Osteocyte (in vitro differentiated cells): Measurements from ENCODE around the gene UBA5. TPM values are rescaled to one million over a fixed set of nuclear protein-coding genes. Genes with fewer than 3 reads are reported as not detected.

ENCODE experiments used
- DNase-seq: peaks from one replicate; pipeline ENCODE4 v3.0.0; 2021; ENCODE audit warnings: mixed read lengths; ENCODE audit not compliant: unreplicated experiment; ENCODE audit errors: extremely low spot score
- H3K27ac Mint-ChIP-seq: one replicate; pipeline ENCODE4 v1.8.0; 2021; ENCODE audit warnings: mild to moderate bottlenecking, mixed read lengths; ENCODE audit not compliant: unreplicated experiment
- H3K27me3 Mint-ChIP-seq: one replicate; pipeline ENCODE4 v1.8.0; 2021; ENCODE audit warnings: mixed read lengths; ENCODE audit not compliant: unreplicated experiment
- H3K36me3 Mint-ChIP-seq: one replicate; pipeline ENCODE4 v1.8.0; 2021; ENCODE audit warnings: mixed read lengths; ENCODE audit not compliant: unreplicated experiment
- H3K4me1 Mint-ChIP-seq: one replicate; pipeline ENCODE4 v1.8.0; 2021; ENCODE audit warnings: mixed read lengths; ENCODE audit not compliant: unreplicated experiment
- H3K4me3 Mint-ChIP-seq: one replicate; pipeline ENCODE4 v1.8.0; 2021; ENCODE audit warnings: mild to moderate bottlenecking, moderate library complexity, mixed read lengths; ENCODE audit not compliant: unreplicated experiment
- H3K9me3 Mint-ChIP-seq: one replicate; pipeline ENCODE4 v1.8.0; 2021; ENCODE audit warnings: mixed read lengths; ENCODE audit not compliant: unreplicated experiment
- CTCF ChIP-seq: fragments of 200-600 bp; sonication (generic); IDR thresholded peaks from 2 replicates; pipeline ENCODE4 v1.5.0; 2021; ENCODE audit warnings: antibody characterized with exemption, mild to moderate bottlenecking, moderate library complexity
- total RNA-seq: library from RNA; stranded (reverse); gene quantifications from 2 replicates; pipeline ENCODE4 v1.2.1, GENCODE V29; 2021

Gene UBA5
- total RNA-seq, 1 donor from 2014 or later: 31.2 TPM

GRCh38 chr3:132645058-132645457, 15.1 kb upstream of the UBA5 start:
- no peak overlapping the region for H3K27ac Mint-ChIP-seq
- no peaks in the 10 kb centered on the region for H3K9me3 Mint-ChIP-seq
- no peak overlapping the region for H3K4me3 Mint-ChIP-seq
- no peaks in the 10 kb centered on the region for H3K4me1 Mint-ChIP-seq
- no peak for TF ChIP-seq CTCF
- no peaks in the 10 kb centered on the region for H3K27me3 Mint-ChIP-seq
- no peak for DNase-seq
- no peaks in the 10 kb centered on the region for H3K36me3 Mint-ChIP-seq

- no peaks in the 10 kb centered on the region for H3K27me3 Mint-ChIP-seq
- TF ChIP-seq CTCF: no peak
- H3K36me3 Mint-ChIP-seq: no peaks in the 10 kb centered on the region
- H3K4me1 Mint-ChIP-seq: no peaks in the 10 kb centered on the region
- no peak overlapping the region for H3K27ac Mint-ChIP-seq
- no peak for DNase-seq
- no peak overlapping the region for H3K4me3 Mint-ChIP-seq
- H3K9me3 Mint-ChIP-seq: no peaks in the 10 kb centered on the region
Observed at GRCh38 chr3:132650153-132650552, 10.0 kb upstream of the UBA5 start.

- Mint-ChIP-seq H3K9me3 (no peaks in the 10 kb centered on the region), H3K36me3 (no peaks in the 10 kb centered on the region), H3K4me3 (no peak overlapping the region), H3K4me1 (peaks cover 5% of the 10 kb centered on the region), H3K27ac (no peak overlapping the region), H3K27me3 (no peaks in the 10 kb centered on the region)
- no peak for TF ChIP-seq CTCF
- no peak for DNase-seq
Observed at GRCh38 chr3:132652640-132653270, 7.4 kb upstream of the UBA5 start.

GRCh38 chr3:132654190-132654589, 5.9 kb upstream of the UBA5 start:
- H3K27me3 Mint-ChIP-seq: no peaks in the 10 kb centered on the region
- DNase-seq: no peak
- no peaks in the 10 kb centered on the region for H3K36me3 Mint-ChIP-seq
- peaks cover 17% of the 10 kb centered on the region for H3K4me1 Mint-ChIP-seq
- H3K27ac Mint-ChIP-seq: no peak overlapping the region
- TF ChIP-seq CTCF: no peak
- H3K4me3 Mint-ChIP-seq: no peak overlapping the region
- no peaks in the 10 kb centered on the region for H3K9me3 Mint-ChIP-seq

- DNase-seq: no peak
- Mint-ChIP-seq H3K36me3 (no peaks in the 10 kb centered on the region), H3K4me3 (no peak overlapping the region), H3K9me3 (no peaks in the 10 kb centered on the region), H3K4me1 (peaks cover 18% of the 10 kb centered on the region), H3K27ac (no peak overlapping the region), H3K27me3 (no peaks in the 10 kb centered on the region)
- no peak for TF ChIP-seq CTCF
Observed at GRCh38 chr3:132654721-132655120, 5.4 kb upstream of the UBA5 start.
